ENCODE results near the gene ZNF324. TPM values are rescaled to one million over a fixed set of nuclear protein-coding genes. Genes with fewer than 3 reads are reported as not detected.

The ZNF324 gene
- total RNA-seq, 1 donor from 2014 or later, result 12.9 TPM

DNA sequence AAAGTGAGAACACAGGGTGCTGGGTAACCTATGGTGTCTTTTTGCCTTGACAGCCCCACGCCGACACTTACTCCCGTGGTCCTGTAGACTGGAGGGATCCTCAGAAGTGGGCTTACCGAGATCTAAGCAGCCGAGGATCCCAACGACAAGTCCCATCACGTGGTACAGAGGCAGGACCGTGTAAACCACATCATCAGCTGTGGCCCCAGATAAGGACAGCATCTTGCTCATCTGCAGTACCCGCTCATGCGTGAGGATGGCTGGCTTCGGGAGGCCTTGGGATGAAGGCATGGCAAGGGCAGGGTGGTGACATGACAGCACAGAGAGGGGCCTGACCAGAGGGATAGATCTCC lies 42.8 kb downstream of the ZNF324 start:
- Mint-ChIP-seq H3K4me1 (ENCODE audit: low read depth) (peaks cover 4% of the 10 kb centered on the region), H3K9me3 (ENCODE audit: low read depth) (peaks cover 5% of the 10 kb centered on the region), H3K27ac (no peak overlapping the region), H3K27me3 (no peaks in the 10 kb centered on the region), H3K4me3 (ENCODE audit: low read depth) (no peak overlapping the region), H3K36me3 (ENCODE audit: insufficient read depth) (peaks cover 3% of the 10 kb centered on the region)
- DNase-seq (ENCODE audit: low spot score, unreplicated experiment), result no peak
- TF ChIP-seq, protein P1, sequence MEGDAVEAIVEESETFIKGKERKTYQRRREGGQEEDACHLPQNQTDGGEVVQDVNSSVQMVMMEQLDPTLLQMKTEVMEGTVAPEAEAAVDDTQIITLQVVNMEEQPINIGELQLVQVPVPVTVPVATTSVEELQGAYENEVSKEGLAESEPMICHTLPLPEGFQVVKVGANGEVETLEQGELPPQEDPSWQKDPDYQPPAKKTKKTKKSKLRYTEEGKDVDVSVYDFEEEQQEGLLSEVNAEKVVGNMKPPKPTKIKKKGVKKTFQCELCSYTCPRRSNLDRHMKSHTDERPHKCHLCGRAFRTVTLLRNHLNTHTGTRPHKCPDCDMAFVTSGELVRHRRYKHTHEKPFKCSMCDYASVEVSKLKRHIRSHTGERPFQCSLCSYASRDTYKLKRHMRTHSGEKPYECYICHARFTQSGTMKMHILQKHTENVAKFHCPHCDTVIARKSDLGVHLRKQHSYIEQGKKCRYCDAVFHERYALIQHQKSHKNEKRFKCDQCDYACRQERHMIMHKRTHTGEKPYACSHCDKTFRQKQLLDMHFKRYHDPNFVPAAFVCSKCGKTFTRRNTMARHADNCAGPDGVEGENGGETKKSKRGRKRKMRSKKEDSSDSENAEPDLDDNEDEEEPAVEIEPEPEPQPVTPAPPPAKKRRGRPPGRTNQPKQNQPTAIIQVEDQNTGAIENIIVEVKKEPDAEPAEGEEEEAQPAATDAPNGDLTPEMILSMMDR (IDR thresholded peaks at IDR 0.05; ENCODE audit: unreplicated experiment), result no peak

DNA sequence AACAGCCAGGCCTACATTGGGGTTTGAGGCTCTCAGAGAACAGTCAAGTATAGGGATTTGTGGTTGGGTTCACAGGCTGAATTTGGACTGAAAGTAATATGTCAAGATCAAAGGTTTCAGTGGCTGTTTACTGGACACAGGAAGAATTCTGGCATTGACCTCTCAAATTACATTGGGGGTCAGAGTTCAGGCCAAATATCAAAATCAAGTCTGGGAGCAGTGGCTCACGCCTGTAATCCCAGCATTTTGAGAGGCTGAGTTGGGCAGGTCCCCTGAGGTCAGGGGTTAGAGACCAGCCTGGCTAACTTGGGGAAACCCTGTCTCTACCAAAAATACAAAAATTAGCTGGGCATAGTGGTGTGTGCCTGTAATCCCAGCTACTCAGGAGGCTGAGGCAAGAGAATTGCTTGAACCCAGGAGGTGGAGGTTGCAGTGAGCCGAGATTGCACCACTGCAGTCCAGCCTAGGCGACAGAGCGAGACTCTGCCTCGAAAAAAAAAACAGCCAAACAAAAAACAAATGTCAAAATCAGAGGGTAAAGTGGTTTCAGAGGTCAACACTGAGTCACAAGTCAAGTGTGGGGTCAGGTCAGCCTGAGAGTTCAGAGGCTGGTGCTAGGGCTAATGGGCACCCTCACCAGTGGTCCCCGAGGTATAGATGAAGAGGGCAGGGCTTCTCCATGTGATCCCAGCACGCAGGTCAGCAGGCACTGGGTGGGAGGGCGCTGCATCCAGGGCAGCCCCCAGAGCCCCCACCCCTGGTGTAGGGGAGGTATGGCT lies 43.4 kb downstream of the ZNF324 start:
- Mint-ChIP-seq H3K36me3 (ENCODE audit: insufficient read depth) (peaks cover 3% of the 10 kb centered on the region), H3K9me3 (ENCODE audit: low read depth) (peaks cover 5% of the 10 kb centered on the region), H3K27me3 (no peaks in the 10 kb centered on the region), H3K27ac (no peak overlapping the region), H3K4me1 (ENCODE audit: low read depth) (peaks cover 6% of the 10 kb centered on the region), H3K4me3 (ENCODE audit: low read depth) (no peak overlapping the region)
- no peak for DNase-seq (ENCODE audit: low spot score, unreplicated experiment)
- TF ChIP-seq, protein P1 (IDR thresholded peaks at IDR 0.05; ENCODE audit: unreplicated experiment), result no peak

DNA sequence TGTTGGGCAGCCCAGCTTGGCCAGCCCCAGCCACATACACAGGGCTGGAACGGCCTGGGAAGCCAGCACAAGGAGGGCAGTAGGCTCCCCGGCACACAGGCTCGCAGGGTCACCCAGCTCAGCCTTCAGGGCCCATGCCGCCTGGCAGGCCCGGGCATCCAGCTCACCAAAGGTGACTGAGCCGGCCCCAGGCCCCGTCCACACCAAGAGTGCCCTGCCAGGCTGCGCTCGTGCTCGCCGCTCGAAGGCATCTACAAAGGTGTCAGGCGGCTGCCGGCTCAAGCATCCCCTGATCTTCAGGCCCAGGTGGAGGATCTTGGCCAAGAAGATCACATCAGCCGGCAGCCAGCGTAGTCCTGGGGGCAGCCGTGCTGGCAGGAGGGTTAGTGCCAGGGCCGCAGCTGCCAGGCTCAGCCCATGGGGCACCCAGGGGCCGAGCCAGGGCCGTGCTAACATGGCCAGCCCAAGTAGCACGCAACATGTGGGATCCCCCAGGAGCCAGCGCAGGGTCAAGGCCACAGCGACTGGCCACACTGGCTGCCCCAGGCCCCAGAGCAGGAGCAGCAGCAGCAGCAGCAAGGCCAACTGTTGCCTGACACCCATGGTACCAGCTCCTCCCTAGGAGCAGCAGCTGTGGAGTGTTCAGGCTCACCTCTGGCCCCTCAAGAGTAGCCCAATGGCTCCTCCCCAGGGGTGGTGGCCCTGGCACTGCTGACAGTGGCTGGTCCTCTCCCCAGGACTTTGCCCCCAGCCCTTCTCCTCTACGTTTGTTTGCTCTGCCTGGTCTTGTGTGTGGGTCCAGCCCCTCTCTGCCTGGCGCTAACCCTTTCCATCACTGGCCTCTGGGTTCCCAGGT lies 44.7 kb downstream of the ZNF324 start, which contains the start of gene SLC27A5:
Gene SLC27A5, minus strand, starts transcription at position 640 of the 856 bp plus-strand sequence. Its CDS starts 37 bp downstream, at position 603.
- Mint-ChIP-seq H3K4me1 (ENCODE audit: low read depth) (peaks cover 11% of the 10 kb centered on the region), H3K9me3 (ENCODE audit: low read depth) (peaks cover 5% of the 10 kb centered on the region), H3K27ac (no peak within 1 kb of the TSS), H3K27me3 (no peaks in the 10 kb centered on the region), H3K36me3 (ENCODE audit: insufficient read depth) (peaks cover 6% of the 10 kb centered on the region), H3K4me3 (ENCODE audit: low read depth) (no peak within 1 kb of the TSS)
- DNase-seq (ENCODE audit: low spot score, unreplicated experiment), result no peak
- TF ChIP-seq, protein P1 (IDR thresholded peaks at IDR 0.05; ENCODE audit: unreplicated experiment), result no peak

DNA sequence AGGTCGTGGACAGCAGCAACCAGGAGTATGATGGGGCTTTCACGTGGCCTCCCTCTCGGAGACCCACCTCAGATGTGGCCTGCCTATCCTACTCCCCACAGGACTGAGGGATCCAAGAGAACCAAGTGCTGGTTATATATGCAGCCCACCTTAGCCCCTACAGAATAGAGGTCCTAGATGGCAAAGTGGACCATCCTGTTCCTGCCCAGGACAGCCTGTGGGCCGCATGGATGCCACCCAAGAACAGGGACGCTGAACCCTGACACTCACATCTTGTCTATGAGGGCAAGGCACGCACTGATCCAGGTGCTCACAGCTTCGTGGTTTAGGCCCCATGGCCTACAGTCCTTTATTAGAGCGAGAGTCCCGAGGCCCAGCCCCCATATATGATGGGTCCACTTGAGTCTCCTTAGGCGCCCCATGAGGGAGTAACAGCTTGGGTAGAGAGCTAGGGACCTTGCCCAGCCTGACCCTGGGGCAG lies 46.4 kb downstream of the ZNF324 start:
- Mint-ChIP-seq H3K4me3 (ENCODE audit: low read depth) (no peak overlapping the region), H3K9me3 (ENCODE audit: low read depth) (no peaks in the 10 kb centered on the region), H3K36me3 (ENCODE audit: insufficient read depth) (peaks cover 3% of the 10 kb centered on the region), H3K27me3 (no peaks in the 10 kb centered on the region), H3K4me1 (ENCODE audit: low read depth) (peaks cover 15% of the 10 kb centered on the region), H3K27ac (no peak overlapping the region)
- TF ChIP-seq, protein P1 (IDR thresholded peaks at IDR 0.05; ENCODE audit: unreplicated experiment), result no peak
- DNase-seq (ENCODE audit: low spot score, unreplicated experiment), result no peak
